ENCODE data around the gene RHBDD2. TPM values are rescaled to one million over a fixed set of nuclear protein-coding genes. Genes with fewer than 3 reads are reported as not detected.
A peak's percentile ranks its signal among the peaks of the same experiment; 100 is the strongest.
"Not testable (repeated sequence)": the region's sequence is repeated elsewhere in the genome, so short reads cannot be mapped to it uniquely, and the experiment has no call there.

The RHBDD2 gene
- total RNA-seq, 1 donor from 2014 or later = 72.5 TPM

GRCh38 chr7:75861636-75862035 is 17.2 kb upstream of the RHBDD2 start:
- Histone ChIP-seq H3K27me3 (ENCODE audit: low read depth) (no peaks in the 10 kb centered on the region), H3K4me3 (no peak overlapping the region), H3K4me1 (peaks cover 7% of the 10 kb centered on the region), H3K36me3 (no peaks in the 10 kb centered on the region), H3K9me3 (no peaks in the 10 kb centered on the region), H3K27ac (no peak overlapping the region)
- intact Hi-C loops (cut with DNase I) = loop anchor here (10.0 kb wide), 1 partner anchor 163 kb away; no protein-coding TSS in a partner anchor
- TF ChIP-seq CTCF (IDR thresholded peaks at IDR 0.05) = no peak
- ATAC-seq = peak; percentile 53 to 72
- DNase-seq = no peak

GRCh38 chr7:75864251-75864650 is 14.6 kb upstream of the RHBDD2 start:
- ATAC-seq = not testable (repeated sequence)

GRCh38 chr7:75866114-75866488 is 12.7 kb upstream of the RHBDD2 start:
- H3K9me3 ChIP-seq = no peaks in the 10 kb centered on the region
- H3K27me3 ChIP-seq (ENCODE audit: low read depth) = no peaks in the 10 kb centered on the region
- intact Hi-C loops (cut with DNase I) = loop anchor here (10.0 kb wide), 1 partner anchor 159 kb away; no protein-coding TSS in a partner anchor
- peaks cover 9% of the 10 kb centered on the region for H3K4me1 ChIP-seq
- peak; percentile 13 to 31 for ATAC-seq
- H3K36me3 ChIP-seq = no peaks in the 10 kb centered on the region
- TF ChIP-seq CTCF (IDR thresholded peaks at IDR 0.05) = no peak
- no peak for DNase-seq
- no peak overlapping the region for H3K27ac ChIP-seq
- no peak overlapping the region for H3K4me3 ChIP-seq

More at GRCh38 chr7:75864251-75864650, 14.6 kb upstream of the RHBDD2 start:
- H3K4me3 ChIP-seq; H3K9me3 ChIP-seq; H3K27me3 ChIP-seq (ENCODE audit: low read depth); H3K36me3 ChIP-seq; H3K4me1 ChIP-seq; H3K27ac ChIP-seq; DNase-seq: not testable (repeated sequence)
- intact Hi-C loops (cut with DNase I) = loop anchor here (10.0 kb wide), 1 partner anchor 161 kb away; no protein-coding TSS in a partner anchor

GRCh38 chr7:75866489-75867389 is 12.1 kb upstream of the RHBDD2 start:
- no peaks in the 10 kb centered on the region for H3K9me3 ChIP-seq
- peak; percentile 88 for TF ChIP-seq CTCF (IDR thresholded peaks at IDR 0.05)
- peak; percentile 71 for DNase-seq
- intact Hi-C loops (cut with DNase I) = loop anchor here (10.0 kb wide), 1 partner anchor 158 kb away; no protein-coding TSS in a partner anchor
- H3K27me3 ChIP-seq (ENCODE audit: low read depth) = no peaks in the 10 kb centered on the region
- no peaks in the 10 kb centered on the region for H3K36me3 ChIP-seq
- no peak overlapping the region for H3K4me3 ChIP-seq
- no peak overlapping the region for H3K27ac ChIP-seq
- peaks cover 11% of the 10 kb centered on the region for H3K4me1 ChIP-seq
- peak; percentile 93 for ATAC-seq

- no peak for TF ChIP-seq CTCF (IDR thresholded peaks at IDR 0.05)
- peaks cover 17% of the 10 kb centered on the region for H3K4me1 ChIP-seq
- intact Hi-C loops (cut with DNase I) = loop anchor here (10.0 kb wide), 1 partner anchor 157 kb away; no protein-coding TSS in a partner anchor
- ATAC-seq (no peak), DNase-seq (no peak)
- no peaks in the 10 kb centered on the region for H3K9me3 ChIP-seq
- H3K4me3 ChIP-seq = no peak overlapping the region
- H3K36me3 ChIP-seq = no peaks in the 10 kb centered on the region
- no peak overlapping the region for H3K27ac ChIP-seq
- no peaks in the 10 kb centered on the region for H3K27me3 ChIP-seq (ENCODE audit: low read depth)
These were observed 11.5 kb upstream of the RHBDD2 start for GRCh38 chr7:75867390-75867717.

GRCh38 chr7:75868153-75868552 is 10.7 kb upstream of the RHBDD2 start:
- no peaks in the 10 kb centered on the region for H3K36me3 ChIP-seq
- intact Hi-C loops (cut with DNase I) = loop anchor here (10.0 kb wide), 1 partner anchor 157 kb away; no protein-coding TSS in a partner anchor
- no peak for ATAC-seq
- no peak overlapping the region for H3K27ac ChIP-seq
- H3K27me3 ChIP-seq (ENCODE audit: low read depth) = no peaks in the 10 kb centered on the region
- peaks cover 22% of the 10 kb centered on the region for H3K4me1 ChIP-seq
- TF ChIP-seq CTCF (IDR thresholded peaks at IDR 0.05) = no peak
- H3K9me3 ChIP-seq = no peaks in the 10 kb centered on the region
- H3K4me3 ChIP-seq = no peak overlapping the region
- DNase-seq = no peak

All from lower lobe of right lung (tissue), 2 donors.